ENCODE measurements around the gene ELAPOR1. TPM values are rescaled to one million over a fixed set of nuclear protein-coding genes. Genes with fewer than 3 reads are reported as not detected.

Gene ELAPOR1
- total RNA-seq, 1 experiment from 2014 or later = not detected

DNA sequence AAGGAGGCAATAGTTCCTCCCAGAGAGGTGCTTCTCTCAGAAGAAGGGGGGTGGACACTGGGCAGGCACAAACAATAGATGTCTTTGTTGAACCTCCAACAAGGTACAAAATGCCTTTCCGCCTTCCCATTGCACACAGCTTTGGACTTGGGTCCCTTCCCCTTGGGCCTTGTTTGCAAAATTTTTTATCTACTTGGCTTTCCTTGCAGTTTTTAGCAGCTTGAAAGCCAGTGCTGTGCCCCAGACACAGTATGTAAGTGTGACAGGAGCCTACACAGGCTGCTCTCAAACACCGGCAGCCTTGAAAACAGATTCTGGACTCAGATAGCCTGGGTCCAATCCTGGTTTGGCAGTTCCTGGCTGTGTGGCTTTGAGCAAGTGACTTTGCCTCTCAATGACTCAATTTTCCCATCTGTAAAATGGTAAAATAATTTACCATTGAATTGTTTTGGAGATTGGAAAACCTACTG, 43.0 kb downstream of the ELAPOR1 start:
- DNase-seq (ENCODE audit: low read depth, low spot score) = peak; percentile 22
- in situ Hi-C loops (cut with HindIII; ENCODE audit: low pct_unique_long_range_greater_than_20kb, low sequenced_read_pairs) = no loop called here

DNA sequence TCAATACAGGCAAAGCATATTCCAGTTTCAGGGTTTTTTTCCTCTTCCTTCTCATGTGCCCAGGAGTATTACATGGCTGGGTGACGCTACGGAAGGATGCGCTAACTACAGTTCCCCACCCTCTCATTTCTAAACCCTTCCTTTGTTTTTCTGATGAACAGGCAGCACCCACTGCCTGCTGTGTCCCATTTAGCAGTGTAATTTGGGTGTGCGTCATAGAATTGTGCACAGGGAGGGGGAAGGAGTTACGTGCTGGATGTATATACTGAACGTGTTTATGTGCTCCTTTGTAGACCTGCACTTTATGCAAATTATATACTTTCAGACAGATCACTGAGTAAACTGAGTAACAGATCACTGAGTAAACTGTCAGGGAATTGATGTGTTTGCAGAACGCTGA, 44.5 kb downstream of the ELAPOR1 start:
- in situ Hi-C loops (cut with HindIII; ENCODE audit: low pct_unique_long_range_greater_than_20kb, low sequenced_read_pairs) = no loop called here
- DNase-seq (ENCODE audit: low read depth, low spot score) = no peak

DNA sequence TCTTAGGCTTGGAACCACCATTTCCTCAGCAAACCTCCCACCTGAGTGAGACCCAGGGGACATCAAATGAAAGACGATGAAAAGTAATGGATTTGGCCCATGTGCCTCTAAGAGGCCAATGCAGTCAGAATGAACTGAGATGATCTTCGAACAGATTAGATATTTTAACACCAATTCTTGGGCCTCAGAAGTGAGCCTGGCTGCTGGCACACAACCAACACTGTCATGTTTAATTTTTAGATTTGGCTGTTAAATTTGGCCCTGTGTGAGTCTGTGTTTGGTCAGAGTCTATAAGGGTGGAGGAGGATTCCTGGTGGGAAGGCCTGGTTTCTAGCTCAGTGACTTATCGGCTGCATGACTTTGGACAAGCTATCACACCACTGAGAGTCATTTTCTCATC, 45.4 kb downstream of the ELAPOR1 start:
- DNase-seq (ENCODE audit: low read depth, low spot score) = no peak
- in situ Hi-C loops (cut with HindIII; ENCODE audit: low pct_unique_long_range_greater_than_20kb, low sequenced_read_pairs) = no loop called here

DNA sequence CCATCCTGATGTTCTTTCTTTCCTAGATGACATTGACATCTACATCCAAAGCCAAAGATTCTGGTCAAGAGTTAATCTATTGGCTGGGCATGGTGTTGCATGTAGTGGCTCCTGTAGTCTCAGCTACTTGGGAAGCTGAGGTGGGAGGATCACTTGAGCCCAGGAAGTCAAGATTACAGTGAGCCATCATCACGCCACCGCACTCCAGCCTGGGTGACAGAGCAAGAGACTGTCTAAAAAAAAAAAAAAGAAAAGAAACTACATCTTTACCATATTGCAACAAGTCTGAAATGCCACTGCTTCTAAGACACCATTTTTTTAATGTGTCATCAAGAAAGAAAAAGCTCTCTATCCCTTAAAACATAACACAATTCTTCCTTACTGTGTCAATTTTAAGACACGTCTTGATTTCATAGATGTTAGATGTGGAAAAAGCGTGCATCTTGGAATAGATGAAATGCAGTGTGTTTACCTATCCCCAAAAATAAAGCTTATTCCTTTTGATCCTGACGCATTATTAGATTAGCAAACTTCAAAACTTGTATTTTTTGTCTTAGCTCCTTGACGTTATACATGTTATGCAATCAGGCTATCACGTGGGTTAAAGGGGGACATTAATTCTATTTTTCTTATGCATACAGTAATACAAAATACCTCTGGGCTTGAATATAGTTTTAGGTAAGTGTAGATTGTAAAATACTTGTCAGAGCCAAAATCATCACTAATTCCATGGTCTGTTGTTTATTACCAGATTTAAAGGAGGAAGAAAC, 46.3 kb downstream of the ELAPOR1 start:
- in situ Hi-C loops (cut with HindIII; ENCODE audit: low pct_unique_long_range_greater_than_20kb, low sequenced_read_pairs) = no loop called here
- no peak for DNase-seq (ENCODE audit: low read depth, low spot score)

DNA sequence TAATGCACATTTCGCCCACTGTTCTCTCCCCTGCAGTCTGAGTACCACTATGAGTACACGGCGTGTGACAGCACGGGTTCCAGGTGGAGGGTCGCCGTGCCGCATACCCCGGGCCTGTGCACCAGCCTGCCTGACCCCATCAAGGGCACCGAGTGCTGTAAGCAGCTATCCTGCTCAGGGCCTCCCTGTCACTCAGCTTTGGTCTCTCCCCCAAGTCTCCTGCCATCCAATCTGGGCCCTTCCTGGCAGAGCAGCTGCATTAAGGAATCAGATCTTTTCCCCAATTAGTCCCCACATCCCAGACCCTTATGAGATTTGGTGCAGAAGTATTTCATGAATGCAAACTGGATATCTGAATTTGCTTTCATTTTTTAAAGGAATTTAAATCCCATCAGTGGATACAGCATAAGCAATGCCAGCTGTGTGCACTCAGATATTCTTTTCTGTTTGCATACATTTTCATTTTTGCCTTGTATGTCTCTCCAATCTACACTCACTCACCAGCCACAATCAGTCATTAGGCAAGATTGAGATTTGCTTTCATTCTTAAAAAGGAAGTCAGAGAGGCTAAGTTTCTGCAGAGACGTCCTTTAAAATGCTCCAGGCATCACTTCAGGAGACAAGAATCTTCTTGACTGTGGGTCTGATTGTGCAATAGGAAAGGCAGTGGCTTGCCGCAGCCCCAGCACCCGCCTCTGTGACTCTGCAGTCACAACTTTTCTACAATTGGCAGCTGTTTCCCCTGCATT, 48.1 kb downstream of the ELAPOR1 start:
- in situ Hi-C loops (cut with HindIII; ENCODE audit: low pct_unique_long_range_greater_than_20kb, low sequenced_read_pairs) = no loop called here
- peak; percentile 69 for DNase-seq (ENCODE audit: low read depth, low spot score)

DNA sequence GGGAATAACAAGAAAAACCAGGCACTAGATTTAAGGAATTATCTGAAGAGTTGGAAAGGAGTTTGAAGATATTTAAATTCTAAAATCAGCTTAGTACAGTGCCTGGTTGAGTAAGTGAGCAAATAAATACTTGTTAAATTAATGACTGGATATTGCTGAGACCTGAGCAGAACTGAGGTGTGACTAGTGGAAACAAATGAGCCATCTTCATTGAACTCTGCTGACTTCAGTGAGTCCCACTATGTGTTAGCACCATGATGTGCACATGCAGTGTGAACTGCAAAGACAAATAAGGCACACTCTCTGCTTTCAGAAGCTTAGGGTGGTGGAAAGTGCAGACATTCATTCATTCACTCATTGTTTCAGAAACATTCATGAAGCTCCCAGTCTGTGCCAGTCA, 48.7 kb downstream of the ELAPOR1 start:
- no peak for DNase-seq (ENCODE audit: low read depth, low spot score)

DNA sequence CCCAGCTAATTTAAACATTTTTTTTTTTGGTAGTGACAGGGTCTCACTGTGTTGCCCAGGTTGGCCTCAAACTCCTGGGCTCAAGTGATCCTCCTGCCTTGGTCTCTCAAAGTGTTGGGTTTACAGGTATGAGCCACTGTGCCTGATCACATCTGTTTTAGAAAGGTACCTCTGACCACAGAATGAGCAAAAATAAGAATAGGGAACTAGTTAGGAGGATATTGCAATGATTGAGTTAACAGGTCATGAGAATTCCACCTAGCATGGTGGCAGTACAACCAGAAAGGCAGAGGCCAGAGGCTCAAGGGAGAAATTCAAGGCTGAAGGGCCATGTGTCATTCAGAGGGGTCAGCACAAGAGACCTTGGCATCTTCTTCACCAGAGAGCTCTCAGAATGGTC, 49.6 kb downstream of the ELAPOR1 start:
- in situ Hi-C loops (cut with HindIII; ENCODE audit: low pct_unique_long_range_greater_than_20kb, low sequenced_read_pairs) = no loop called here
- DNase-seq (ENCODE audit: low read depth, low spot score) = no peak

More for the DNA sequence above, 48.7 kb downstream of the ELAPOR1 start:
- in situ Hi-C loops (cut with HindIII; ENCODE audit: low pct_unique_long_range_greater_than_20kb, low sequenced_read_pairs) = no loop called here

Small RNAs within 50 kb of the gene (small RNA-seq; reads per million reads assigned to genes)
- 0 reads per million in 2 experiments for gene AL356488.2

Other genes starting within 250 kb of the ELAPOR1 start
- 25.8 and 27.9 TPM in 2 replicates for gene GPSM2, start 237.1 kb upstream of the ELAPOR1 start, total RNA-seq (2014; rRNA removed; shearing (Covaris generic))
- 20.1 and 25.1 TPM in 2 replicates for gene CLCC1, start 150.6 kb upstream of the ELAPOR1 start, total RNA-seq (2014; rRNA removed; shearing (Covaris generic))
- gene WDR47, start 72.0 kb upstream of the ELAPOR1 start, total RNA-seq (2014; rRNA removed; shearing (Covaris generic)) = 6.2 and 7.9 TPM in 2 replicates
- 41.8 and 44.1 TPM in 2 replicates for gene TAF13, start 38.1 kb upstream of the ELAPOR1 start, total RNA-seq (2014; rRNA removed; shearing (Covaris generic))
- 13.3 and 21.1 TPM in 2 replicates for gene TMEM167B, start 23.4 kb upstream of the ELAPOR1 start, total RNA-seq (2014; rRNA removed; shearing (Covaris generic))
- 200 and 205 TPM in 2 replicates for gene SARS1, start 99.8 kb downstream of the ELAPOR1 start, total RNA-seq (2014; rRNA removed; shearing (Covaris generic))
- gene CELSR2, start 135.4 kb downstream of the ELAPOR1 start, total RNA-seq (2014; rRNA removed; shearing (Covaris generic)) = 3.5 TPM in 2 replicates
- gene PSRC1, start 169.0 kb downstream of the ELAPOR1 start, total RNA-seq (2014; rRNA removed; shearing (Covaris generic)) = 17.1 and 17.3 TPM in 2 replicates
- gene MYBPHL, start 192.9 kb downstream of the ELAPOR1 start, total RNA-seq (2014; rRNA removed; shearing (Covaris generic)) = 0.18 TPM in 1 of 2 replicates, not detected in the other